ENCODE measurements around the gene ADAMTS18.

Gene ADAMTS18

DNA sequence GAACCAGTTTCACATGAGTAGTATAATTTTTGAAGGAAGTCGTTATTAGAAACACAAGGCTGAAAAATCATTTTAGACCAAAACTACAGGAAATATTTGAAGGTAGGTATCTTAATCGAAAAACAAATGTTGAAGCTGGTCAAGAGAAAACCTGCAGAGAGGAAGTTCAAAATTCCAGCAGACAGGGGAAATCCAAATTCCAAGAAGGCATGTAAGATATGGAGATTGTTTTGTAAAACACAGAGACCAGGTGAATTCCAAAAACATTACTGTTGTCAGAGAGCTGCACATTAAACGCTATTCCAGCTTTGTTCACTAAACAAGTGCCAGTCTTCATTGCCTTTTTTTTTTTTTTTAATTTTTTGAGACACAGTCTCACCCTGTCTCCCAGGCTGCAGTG, 38.4 kb downstream of the ADAMTS18 start:
- peak; percentile 49 for DNase-seq (ENCODE audit: low spot score)

DNA sequence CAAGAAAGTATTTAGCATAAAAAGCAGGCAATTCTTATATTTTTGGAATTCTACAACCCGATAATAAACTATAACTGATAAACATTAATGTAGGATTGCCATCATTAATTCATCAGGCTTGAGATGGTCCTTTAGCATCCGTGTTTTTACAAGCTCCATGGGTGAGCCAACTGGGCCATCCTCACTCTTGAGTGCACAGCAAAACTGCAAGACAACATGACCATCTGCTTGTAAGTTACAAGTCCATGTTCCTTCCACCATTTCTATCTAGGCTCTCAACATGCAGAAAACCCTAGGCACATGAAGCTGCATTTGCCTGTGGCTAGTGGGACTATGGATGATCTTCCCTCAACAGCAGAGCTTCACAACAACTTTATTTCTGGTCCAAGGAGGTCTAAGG, 40.1 kb downstream of the ADAMTS18 start:
- DNase-seq (ENCODE audit: low spot score): no peak

DNA sequence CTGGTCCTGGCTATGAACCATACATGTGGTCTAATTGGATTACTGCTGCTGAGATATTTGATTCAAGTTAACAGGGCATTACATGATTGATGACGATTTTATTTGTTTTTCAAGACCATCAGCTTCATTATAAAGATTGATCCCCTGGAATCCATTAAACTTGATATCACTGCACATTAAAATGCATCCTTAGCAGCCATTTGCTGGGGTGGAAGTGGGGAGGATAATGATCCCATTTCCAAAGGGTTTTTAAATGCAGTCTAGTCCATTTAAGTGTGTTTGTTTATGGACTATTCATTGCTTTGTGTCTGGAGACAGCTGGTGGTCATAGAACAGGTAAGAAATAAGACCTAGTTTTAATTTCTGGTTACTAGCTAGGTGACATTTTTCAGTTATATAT, 40.9 kb downstream of the ADAMTS18 start:
- no peak for DNase-seq (ENCODE audit: low spot score)

DNA sequence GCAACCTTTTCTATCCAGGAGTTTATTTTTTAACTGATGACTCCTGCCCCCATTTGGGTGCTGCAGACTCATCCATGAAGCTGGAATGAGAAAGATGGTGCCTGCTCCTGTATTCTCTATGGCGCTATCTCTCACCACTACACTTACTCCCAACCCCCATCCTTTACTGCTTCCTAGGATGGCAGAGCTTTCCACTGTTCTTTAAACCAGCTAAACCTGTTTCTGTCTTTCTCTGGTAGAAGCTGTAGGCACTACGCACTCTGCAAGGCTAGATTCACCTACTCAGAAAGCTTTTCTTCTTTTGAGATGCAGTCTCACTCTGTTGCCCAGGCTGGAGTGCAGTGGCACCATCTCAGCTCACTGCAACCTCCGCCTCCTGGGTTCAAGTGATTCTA, 47.0 kb downstream of the ADAMTS18 start:
- DNase-seq (ENCODE audit: low spot score): no peak

DNA sequence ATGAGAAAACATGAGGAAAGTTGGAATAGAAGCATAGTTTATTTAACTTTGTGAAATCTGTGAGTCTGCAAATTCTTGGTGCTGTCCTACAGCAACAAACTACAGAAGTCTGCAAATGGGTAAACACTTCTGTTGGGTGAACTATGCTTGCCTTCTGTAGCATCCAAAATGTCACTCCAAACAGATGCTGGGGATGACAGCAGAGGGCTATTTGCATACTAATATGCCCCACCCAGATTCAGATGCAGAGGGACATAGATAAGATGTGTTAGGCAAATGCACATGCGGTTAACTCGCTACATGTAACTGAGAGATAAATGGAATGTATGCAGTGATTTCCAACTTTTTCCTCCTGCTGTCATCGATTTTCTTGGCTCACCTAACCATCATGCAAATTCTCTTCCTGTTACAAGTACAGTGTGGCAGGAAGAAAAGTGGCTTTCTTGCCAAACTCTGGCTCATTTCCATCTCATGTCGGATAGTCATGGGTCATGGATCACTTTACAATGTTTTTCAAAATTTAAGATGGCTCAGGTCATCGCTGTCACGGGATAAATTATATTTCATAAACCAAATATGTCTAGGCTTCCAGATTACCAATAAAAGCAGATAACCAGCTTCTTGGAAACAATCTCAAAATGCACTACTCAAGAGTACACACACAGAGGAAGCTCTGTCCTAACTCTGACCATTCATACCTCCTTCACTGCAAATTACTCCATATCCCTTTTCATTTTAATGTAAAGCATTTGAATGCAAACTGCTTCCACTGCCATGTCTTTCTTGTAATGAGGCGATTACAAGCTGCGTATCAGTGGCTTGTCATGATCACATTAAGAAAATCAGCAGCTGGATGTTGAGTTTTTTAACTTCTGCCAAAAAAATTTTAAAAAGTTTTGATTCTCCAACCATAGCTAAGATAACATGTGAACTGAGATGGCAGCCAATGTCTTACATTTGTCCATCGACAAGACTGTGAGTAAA, 47.7 kb downstream of the ADAMTS18 start:
- no peak for DNase-seq (ENCODE audit: low spot score)

DNA sequence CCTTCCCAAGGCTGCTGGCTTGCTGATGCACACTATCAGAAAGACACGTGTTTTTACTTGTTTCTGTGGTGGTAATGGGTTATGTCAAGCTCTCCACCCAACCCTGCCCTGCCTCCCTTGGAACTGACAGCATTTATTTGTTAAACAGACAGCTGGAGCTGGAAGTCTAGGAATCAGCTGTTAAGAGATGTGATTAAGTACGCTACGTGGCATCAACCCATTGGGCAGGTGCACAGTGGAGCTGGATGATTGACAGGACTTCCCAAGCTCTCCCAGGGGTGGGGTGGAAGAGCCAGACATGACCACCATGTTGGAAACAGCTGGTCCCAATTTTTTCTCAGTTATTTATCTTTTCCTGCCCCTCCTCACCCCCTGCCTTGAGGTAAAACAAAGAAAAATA, 49.4 kb downstream of the ADAMTS18 start:
- no peak for DNase-seq (ENCODE audit: low spot score)

DNA sequence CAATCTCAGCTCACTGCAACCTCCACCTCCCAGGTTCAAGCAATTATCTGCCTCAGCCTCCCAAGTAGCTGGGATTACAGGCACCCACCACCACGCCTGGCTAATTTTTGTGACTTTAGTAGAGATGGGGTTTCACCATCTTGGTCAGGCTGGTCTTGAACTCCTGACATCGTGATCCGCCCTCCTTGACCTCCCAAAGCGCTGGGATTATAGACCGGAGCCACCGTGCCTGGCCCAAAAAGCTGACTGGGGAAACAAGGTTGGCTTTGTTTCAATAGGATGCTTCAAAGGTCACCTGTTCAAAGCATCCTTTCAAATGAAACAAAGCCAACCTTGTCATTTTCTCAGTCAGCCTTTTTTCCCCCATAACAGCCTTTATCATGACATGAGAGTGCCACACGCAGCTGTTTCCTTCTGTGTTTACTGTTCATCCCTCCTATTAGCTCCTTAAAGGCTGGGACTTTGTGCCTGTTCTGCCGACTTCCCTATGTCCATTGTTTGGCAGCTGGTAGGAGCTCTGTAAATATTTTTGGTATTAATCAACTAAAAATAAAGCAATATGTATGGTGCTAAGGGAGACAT, 51.1 kb downstream of the ADAMTS18 start:
- no peak for DNase-seq (ENCODE audit: low spot score)

DNA sequence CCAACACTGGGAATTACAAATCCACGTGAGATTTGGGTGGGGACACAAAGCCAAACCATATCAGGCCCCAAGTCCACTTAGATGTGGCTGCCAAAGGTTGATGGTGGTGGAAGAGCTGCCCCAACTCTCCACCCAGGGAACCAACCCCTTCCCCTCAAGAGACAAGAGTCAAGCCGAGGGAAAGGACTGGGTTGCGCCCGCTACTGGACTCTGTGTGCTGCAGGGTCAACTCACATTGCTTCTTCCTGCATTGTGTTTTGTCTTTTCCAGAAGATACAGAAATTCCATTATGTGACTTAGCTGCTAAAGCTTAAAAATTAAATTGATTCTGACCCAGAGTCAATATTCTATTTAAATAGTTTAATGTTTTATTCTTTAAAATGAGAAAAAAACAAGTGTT, 58.5 kb downstream of the ADAMTS18 start:
- no peak for DNase-seq (ENCODE audit: low spot score)

DNA sequence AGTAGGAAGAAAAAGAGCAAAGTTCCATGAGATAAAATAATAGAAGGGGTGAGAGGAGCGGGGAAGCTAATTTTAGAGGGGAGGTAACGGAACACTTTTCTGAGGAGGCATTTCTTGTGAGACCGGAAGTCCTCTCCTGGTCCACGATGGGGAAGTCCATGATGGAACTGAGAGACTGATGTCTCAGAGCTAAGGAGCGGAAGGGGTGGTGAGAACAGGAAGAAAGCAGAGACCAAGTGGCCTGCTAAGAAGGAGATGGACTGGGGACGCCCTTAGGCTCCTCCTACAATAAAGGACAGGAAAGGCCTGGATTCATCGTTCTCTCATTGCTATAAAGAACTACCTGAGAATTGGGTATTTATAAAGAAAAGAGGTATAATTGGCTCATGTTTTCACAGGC, 59.4 kb downstream of the ADAMTS18 start:
- DNase-seq (ENCODE audit: low spot score): no peak

DNA sequence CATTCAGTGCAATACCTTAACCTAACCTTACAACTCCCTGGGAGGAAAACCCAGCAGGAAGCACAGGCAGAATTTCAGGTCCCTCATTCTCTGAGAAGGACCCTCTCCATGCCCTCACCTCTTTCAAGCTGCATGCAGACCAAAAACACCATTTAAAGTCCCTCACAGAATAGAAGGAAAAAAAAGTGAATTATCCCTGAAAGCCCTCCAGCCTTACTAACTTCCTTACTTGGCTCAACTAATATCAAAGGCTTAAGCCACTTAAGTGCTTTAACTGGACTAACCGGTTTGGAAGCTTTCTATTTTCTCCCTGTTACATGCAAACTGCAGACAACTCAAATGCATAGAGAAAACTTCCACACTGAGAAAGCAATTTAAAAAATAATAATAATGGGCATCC, 60.5 kb downstream of the ADAMTS18 start:
- peak; percentile 12 for DNase-seq (ENCODE audit: low spot score)

DNA sequence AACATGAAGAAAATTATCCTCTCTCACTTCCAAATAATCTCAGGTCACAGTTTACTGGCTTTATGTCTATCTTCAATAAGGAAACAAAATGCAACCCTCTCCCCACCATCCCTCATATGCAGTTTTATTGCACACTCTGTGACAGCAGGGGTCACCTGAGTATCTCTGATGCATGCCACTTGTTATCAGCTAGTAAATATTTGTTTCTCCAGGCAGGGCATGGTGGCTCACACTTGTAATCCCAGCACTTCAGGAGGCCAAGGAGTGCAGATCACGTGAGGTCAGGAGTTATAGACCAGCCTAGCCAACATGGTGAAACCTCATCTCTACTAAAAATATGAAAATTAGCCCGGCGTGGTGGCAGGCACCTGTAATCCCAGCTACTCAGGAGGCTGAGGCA, 61.1 kb downstream of the ADAMTS18 start:
- DNase-seq (ENCODE audit: low spot score): no peak

DNA sequence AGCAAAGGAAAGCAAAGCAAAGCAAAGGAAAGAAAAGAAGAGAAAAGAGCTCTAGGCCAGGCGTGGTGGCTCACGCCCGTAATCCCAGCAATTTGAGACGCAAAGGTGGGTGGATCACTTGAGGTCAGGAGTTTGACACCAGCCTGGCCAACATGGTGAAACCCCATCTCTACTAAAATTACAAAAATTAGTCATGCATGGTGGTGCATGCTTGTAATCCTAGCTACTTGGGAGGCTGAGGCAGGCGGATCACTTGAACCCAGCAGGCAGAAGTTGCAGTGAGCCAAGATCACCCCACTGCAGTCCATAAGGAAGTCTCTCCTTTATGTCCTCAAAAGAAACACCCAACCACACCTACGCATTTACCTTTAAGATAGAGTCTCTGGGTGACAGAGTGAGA, 70.1 kb downstream of the ADAMTS18 start:
- DNase-seq (ENCODE audit: low spot score): no peak

DNA sequence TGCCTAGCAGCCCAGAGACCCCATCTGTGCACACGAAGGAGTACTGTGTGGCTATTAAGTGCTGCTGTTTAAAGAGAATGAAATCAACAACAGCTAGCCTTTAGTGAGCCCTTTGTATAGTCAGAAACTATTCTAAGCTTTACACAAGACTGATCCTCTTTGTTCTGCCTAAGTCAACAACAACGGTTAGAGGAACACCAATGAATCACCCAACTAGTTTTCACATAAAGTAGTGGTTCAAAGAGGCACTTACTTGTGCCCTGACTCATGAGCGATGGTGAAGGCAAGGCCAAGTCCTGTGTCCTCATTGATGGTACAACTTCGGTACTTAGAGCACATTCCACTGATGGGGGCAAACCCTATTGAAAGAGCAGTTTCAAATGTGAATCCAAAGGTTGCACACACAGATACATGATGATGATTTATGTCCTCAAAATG, 75.8 kb downstream of the ADAMTS18 start:
- peak; percentile 88 for DNase-seq (ENCODE audit: low spot score)

DNA sequence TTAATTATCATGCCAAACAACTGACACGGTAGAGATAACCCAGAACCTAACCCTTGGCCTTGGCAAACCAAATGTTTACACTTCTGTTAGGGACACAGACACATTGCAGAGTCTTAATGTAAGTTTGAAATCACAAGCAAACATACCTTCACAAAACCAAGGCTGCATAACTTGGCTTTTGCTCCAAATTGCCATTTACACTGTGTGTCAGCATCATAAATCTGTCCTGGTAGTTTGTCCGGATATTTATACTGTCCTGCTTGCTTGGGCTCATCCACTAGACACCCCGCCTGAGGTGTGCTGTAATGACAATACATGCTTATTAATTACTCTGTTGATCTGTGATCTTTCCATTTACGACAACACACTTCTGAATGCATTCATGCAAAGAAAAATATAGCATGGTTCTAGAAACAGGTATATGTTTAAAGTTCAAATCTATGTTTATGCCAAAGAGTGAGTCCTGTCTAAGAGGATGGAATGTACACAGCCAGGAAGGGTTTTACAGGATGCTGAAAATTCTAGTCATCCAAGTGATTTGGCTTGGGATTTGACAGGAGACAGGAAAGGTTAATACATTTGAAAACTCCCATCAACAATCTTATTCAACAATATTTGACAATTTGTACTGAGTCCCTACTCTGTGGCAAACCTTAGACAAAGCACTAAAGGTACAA, 81.1 kb downstream of the ADAMTS18 start:
- DNase-seq (ENCODE audit: low spot score): no peak

DNA sequence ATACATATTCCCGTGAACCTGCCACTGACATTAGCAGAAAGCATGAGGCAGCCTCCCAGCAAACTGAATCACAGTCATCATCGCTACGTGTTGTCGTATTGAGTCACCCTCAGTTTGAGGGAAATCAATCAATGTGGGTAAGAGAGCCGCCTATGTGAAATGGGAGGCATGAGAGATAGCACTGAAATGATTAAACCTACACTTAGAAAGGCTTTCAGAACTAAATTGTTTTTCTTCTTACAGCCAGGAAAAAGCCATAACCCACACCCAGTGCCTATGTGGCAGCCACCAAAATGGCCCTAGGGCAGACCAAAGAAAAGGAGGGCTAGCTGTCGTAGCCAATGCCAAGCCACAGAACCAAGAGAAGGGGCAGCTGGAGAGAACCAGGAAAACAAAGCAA, 90.5 kb downstream of the ADAMTS18 start:
- DNase-seq (ENCODE audit: low spot score): no peak

DNA sequence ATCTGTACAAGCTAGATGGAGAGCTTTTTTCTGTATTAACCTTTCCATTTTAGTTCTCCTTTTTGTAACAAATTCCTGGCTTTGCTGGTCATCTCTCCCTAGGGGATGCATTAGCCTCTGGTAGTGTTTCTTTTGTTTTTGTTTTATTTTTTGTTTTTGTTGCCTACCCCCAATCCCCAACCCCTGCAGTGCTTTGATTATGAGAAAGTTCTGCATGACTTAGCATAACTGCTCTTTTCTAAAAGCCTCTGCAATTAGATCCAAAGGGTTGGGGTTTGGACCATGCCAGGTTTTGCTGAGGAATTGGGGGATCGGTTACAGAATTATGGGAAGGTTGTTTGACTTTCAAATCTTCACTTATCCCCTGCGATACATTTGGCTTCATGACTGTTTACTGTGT, 98.2 kb downstream of the ADAMTS18 start:
- DNase-seq (ENCODE audit: low spot score): no peak

DNA sequence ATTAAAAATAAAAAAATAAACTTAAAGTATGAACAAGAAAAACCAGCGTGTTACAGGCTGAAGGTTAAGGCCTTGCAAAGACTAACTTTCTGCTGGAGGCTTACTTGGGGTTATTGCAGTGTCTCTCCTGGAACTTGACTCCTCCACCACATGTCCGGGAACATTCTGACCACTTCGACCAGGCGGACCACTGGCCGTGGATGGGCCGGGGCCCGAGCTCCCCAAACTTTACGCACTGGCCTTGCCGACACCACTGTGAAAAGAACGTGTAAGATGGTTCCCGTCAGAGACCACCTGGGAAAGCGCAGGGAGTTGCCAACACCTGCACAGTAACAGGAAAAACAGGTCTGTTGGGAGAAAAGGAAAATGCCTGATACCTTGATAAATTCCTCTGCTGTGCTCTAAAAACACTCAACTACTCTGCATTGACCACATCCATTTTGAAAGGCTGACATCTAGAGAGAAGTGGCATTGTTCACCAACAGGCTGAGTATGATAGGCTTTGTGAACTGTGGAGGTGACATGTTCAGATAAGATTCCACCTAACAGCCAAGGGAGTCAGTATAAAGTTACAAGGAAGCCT, 99.1 kb downstream of the ADAMTS18 start:
- peak; percentile 12 for DNase-seq (ENCODE audit: low spot score)

DNA sequence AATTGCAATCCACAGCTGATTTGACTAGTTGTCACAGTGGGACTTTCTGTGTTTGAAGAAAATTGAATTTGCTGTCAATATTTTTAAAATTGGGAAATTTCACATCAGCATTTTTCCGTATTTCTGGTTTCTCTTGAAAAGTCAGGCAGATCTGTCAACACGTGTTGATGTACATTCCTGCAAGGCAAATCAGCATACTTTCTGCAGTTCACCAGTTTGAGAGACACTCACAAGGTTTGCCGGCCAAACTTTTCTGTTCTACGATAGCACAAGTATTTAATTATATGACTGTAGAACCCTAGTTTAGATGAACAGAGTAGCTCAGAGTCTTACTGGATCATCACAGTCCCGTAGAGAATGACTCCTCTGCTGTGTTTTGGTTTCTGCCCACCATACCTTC, 102.0 kb downstream of the ADAMTS18 start:
- no peak for DNase-seq (ENCODE audit: low spot score)

DNA sequence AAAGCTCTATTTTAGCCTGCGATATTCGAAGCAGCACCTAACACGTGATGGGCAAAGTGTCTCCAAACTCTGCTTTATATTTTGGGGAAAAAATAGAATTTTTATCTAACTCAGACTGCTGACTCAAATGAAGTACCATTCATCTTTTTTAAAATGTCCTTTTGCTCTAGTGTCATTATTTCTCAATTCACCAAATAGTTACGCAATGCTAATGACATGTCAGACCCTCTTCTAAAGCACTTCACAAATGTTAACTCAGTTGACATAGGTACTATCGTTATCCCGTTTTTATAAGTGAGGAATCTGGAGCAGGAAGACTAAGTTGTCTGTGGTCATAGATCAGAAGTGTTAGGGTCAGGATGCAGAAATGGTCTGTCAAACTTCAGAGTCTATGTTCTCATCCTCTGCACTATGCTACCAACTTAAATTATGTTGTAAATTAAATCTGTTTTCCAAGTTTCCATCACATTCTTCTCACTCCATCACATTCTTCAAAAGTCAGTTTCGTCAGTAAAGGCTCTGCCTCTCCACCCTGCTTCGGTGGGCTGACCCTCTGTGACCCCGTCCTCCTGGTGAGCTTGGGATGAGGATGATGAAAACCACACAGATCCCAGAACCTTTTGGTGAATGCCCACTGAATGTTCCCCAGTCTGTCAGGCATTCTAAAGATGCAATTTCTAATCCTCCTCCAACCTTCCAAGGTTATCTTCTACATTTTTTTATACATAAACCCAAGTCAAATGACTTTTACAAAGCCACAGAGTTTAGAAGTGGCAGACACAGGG, 102.8 kb downstream of the ADAMTS18 start:
- DNase-seq (ENCODE audit: low spot score): no peak

DNA sequence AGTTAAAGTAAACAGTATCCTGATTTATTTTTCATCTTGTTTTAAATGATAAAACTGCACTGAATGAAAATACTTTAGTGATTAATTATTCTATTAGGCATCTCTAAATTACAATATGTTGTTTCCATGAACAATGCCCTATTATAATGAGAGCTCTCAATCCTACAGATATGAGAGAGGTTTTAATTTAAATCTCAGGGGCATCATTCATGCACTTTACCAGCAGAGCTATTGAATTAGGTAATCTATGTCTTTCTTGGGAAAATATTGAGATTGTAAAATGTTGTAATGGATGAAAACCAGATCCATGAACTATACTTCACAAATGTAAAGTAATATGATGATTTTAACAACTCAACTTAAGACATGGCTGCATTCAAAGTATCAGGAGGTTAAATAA, 103.8 kb downstream of the ADAMTS18 start:
- DNase-seq (ENCODE audit: low spot score): no peak

DNA sequence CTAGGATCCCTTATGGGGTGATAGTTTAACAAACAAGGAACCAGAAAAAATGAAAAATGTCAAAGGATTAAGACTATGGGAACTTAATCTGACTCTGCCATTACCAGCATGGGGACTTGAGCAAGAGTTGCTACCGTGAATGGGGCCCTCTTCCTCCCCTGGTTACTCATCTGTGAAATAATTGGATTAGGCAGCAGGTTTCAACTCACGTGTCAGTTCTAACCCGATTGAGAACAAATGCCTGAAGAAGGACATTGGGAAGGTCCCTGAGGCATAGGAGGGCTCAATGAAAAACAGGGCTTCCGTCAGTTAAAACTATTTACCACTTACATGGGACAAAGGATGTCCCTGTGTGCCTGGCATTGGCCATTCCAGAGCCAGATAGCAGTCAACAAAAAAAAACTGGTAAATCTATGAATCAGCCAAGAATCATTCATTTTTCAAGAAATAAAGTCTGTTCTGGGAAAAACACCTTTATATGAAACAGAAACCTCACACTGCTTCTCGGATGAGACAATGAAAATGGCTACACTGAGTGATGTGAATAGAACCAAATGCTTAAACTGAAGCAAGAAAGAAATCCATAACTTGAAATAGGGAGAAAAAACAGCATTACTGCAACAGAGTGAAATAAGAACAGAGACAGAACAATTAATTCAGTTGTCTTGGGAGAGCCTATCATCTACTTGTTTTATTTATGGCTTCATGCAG, 104.3 kb downstream of the ADAMTS18 start:
- no peak for DNase-seq (ENCODE audit: low spot score)

All from kidney tubule cell (primary cell).